HT-29 (cell line): ENCODE results near the gene PHPT1. TPM values are rescaled to one million over a fixed set of nuclear protein-coding genes. Genes with fewer than 3 reads are reported as not detected.
"Not testable (repeated sequence)": the region's sequence is repeated elsewhere in the genome, so short reads cannot be mapped to it uniquely, and the experiment has no call there.

Experiments used
- DNase-seq: peaks from one replicate; pipeline ENCODE4 v3.0.0-alpha.2; 2015; ENCODE audit warnings: low spot score
- total RNA-seq: library from RNA; depleted of rRNA; stranded (reverse); fragments of >200 nt; shearing (Covaris generic); gene quantifications from 2 replicates; pipeline ENCODE4 v1.2.3, GENCODE V29; 2014; rRNA removed

PHPT1 gene
- 230 and 232 TPM in 2 replicates for total RNA-seq

GRCh38 chr9:136849038-136849959 is at the start of gene PHPT1:
Gene PHPT1, plus strand, starts transcription at chr9:136849409. Its CDS starts 22 bp downstream, at chr9:136849431.
- DNase-seq, result peak; percentile 98

GRCh38 chr9:136799854-136800657 is 49.2 kb upstream of the PHPT1 start:
- DNase-seq, result peak; percentile 86

- DNase-seq, result no peak
Measured at GRCh38 chr9:136802321-136802720, 46.9 kb upstream of the PHPT1 start.

- DNase-seq, result not testable (repeated sequence)
Measured at GRCh38 chr9:136803009-136803550, 46.1 kb upstream of the PHPT1 start.

- no peak for DNase-seq
Measured at GRCh38 chr9:136803551-136804508, 45.4 kb upstream of the PHPT1 start.

- DNase-seq, result no peak
Measured at GRCh38 chr9:136804509-136805206, 44.6 kb upstream of the PHPT1 start.

GRCh38 chr9:136805207-136805740 is 43.9 kb upstream of the PHPT1 start:
- no peak for DNase-seq

- DNase-seq, result no peak
Measured at GRCh38 chr9:136806067-136806466, 43.1 kb upstream of the PHPT1 start.

GRCh38 chr9:136806631-136807201 is 42.5 kb upstream of the PHPT1 start:
- no peak for DNase-seq

GRCh38 chr9:136807281-136808074 is 41.7 kb upstream of the PHPT1 start, which contains the start of gene RABL6:
Gene RABL6, plus strand, starts transcription at chr9:136807948. Its CDS starts 249 bp downstream, at chr9:136808197.
- DNase-seq, result peak; percentile 73

GRCh38 chr9:136808075-136808805 is 41.0 kb upstream of the PHPT1 start:
- peak; percentile 23 for DNase-seq

- DNase-seq, result peak; percentile 45
Measured at GRCh38 chr9:136808806-136809158, 40.4 kb upstream of the PHPT1 start.

- DNase-seq, result no peak
Measured at GRCh38 chr9:136814725-136815421, 34.3 kb upstream of the PHPT1 start.

GRCh38 chr9:136815422-136815782 is 33.8 kb upstream of the PHPT1 start:
- DNase-seq, result no peak

- no peak for DNase-seq
Measured at GRCh38 chr9:136820971-136821825, 28.0 kb upstream of the PHPT1 start.

GRCh38 chr9:136821826-136822544 is 27.2 kb upstream of the PHPT1 start:
- no peak for DNase-seq
